GM21515 (cell line): ENCODE data around the gene ALX4.

Experiments
- ATAC-seq: cut with Tn5 transposase; IDR thresholded peaks from one replicate; pipeline ENCODE4 v1.9.1; 2021; ENCODE audit not compliant: unreplicated experiment

The ALX4 gene

DNA sequence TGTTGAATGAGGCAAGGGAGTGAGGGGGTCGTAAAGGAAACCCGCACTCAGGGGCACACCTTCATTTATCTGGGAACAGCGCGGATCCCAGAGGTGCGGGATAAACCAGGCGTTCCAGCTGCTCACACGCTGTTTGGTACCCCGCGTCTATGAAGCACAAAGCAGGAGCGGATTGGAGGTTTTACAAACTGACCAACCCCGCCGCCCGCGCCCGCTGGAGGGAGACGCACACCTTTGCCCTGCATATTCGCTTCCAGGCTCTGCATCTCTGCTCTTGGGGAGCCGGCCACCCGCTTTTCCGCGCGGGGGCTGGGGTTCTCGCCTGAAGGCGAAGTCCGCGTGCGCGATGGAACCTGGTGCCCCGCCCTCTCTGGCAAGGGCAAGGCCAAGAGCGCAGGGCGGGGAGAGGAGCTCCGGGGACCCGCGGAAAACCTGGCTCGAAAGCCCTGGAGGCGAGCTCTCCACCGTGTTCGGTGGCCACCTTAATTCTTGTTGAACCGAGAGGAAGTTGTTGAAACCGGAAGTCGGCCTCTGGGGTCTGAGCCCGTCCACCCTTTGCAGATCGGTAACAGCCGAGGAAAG, 6.8 kb upstream of the ALX4 start:
- no peak for ATAC-seq

DNA sequence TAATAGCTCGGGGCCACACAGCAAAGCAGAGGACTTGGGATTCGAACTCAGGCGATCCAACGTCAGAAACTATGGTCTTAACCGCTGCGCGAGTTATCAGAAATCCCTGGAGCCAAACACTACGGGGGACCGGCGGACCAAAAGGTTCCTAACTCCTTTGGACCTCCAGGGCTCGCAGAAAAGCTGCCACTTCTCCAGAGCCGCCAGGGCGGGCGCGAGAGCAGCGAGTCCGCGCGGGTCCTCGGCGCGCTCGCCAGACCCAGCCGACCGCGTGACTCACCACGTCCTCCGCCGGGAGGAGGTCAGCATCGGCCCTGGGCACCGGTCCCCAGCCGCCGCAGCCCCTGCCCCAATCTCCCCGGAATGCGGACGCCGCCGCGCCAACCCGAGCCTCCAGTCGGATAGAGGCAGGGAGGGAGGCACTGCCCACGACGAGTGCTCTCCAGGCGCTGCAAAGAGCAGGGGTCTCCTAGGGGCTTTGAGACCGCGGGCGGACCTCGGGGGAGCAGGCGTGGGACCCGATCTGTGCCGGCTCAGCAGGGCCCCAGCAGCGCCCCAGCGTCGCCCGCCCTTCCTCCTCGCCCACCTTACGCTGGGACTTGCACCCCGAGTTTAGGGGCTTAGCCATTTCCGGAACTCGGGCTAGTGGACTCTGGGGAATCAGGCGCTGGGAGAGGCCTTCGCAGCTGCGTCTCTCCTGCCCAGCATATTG, 6.2 kb upstream of the ALX4 start:
- no peak for ATAC-seq

DNA sequence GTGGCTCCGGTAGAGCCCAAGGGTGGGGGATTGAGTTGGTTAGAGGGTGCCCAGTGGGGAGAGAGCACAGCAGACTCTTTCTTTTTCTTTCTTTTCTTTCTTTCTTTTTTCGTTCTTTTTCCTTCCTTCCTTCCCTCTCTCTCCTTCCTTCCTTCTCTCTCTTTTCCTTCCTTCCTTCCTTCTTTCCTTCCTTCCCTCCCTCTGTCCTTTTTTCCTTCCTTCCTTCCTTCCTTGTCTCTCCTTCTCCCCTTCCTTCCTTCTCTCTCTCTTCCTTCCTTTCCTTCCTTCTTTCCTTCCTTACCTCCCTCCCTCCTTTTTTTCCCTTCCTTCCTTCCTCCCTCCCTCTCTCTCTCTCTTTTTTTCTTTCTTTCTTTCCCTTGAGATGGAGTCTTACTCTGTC, 4.8 kb upstream of the ALX4 start:
- no peak for ATAC-seq

DNA sequence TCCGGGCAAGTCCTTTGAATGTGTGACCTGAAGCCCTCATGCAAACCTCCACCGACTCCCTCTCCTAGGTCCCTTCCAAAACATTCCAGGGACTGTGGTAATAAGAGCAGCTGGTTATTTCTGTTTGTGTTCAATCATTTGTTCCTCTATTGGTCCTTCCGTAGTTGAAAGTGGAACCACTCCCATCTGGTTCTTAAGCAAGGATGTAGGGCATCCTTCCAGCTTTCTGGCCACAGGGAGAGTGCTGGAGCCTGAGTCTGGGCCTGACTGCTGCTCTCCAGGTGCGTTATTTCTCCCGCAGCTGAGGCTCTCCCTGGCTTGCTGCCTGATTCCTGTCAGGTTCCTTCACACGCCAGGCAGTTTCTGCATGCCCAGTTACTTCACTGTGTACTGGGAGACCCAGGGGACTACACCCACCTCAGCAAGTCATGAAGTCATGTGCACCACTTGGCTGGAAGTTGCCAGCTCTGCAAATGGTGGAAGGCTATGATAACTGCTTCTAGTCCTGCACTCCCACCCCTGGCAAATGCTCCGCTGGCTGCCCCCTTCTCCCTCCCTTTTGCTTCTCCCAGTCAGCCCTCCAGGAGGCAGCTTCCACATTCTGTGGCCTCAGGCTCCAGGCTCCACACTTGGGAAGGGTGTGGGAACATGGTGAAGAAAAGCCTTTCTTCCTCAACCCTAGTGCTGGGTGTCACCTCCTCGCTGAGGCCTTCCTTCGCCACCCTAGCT, 4.0 kb upstream of the ALX4 start:
- ATAC-seq, result no peak

DNA sequence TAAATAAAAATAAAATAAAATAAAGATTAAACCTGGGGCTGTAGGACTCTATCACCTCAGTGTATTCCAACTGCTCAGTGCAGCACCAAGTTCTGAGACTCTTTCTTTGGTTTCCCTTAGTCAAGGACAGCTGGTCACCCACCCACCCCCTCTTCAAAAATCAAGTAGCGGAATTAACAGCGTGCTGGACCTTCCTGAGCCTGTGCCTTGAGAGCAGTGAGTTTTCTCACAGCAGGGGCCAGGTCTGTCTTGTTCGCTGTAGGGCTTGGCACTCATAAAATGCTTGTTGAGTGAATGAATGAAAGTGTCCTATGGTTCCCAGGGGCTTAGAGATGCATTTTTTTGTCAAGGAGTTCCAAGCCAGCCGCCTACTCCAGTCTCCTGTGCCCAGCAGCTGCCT, 2.9 kb upstream of the ALX4 start:
- ATAC-seq, result no peak

DNA sequence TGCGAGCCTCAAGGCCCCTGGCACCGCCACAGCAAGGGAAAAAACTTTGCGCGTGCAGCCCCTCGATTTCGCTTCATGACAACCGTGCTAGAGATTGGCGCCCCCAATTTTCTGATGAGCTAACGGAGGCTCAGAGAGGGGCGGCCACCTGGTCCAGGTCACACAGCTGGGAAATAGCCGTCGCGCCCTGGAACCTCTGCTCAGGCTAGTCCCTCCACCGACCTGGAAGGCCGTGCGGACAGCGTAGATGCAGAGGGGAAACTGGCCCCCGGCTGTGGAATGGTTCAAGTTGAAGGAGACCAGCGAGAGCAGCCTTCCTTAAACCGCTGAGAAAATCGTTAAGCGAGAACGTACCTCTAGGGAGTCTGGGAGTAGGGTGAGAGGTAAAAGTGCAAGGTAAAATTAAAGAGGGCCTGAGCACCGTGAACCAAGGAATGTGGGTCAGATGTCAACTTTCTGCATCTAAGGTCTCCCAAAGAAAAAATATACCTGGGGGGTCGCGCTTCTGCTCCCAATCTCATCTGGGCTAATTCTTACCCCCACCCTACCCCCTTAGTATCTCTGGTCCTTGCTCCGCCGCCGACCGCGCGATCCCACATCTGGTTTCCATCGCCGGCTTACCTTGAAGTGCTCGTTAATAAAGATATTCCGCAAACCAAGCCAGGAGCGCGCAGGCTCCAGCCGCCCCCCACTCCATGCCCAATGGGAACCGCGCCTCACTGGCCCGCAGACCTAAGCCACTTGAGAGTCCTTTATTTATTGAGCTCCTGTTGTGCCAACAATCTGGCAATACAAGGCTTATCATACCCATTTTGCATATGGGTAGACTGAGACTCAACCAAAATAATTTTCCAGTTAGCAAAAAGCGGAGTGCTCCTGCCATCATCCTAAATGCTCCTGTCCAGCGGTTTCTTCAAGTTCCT, 1.7 kb upstream of the ALX4 start:
- ATAC-seq, result no peak

DNA sequence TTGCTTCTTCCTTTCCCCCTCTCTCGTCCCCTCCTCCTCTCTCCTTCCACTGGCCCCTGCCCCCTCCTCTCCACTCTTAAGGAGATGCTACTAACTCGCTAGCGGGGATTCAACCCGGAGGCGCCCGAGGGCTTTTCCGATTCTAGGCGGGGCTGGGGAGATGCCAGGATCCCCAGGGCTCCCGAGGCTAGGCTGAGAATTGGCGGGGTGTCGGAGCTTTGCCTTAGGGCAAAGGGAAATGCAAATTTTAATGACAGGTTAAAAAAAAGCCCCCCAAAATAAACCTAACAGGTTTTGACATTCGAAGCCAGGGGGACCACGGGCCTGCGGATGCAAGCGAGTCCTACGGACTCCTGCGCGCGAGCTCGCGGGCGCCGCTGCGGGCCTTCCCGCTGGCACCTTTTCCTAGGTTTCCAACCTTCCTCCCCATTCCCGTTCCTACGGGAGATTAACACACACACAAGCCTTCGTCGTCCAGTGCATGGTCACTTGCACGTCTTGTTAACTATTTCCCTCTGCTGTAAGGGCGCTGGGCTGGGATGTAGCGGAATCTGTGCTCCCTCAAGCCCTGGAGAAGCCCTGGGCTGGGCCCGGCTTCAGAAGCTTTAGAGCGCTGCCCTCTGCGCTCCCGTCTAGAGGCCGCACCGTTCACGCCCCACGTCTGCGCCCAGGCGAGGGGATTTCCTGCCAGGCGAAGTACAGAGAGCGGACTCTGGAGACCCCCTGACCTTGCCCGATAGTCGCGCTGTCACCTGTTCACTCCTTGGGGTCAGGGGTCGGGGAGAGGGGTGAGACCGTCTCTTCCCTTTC, 729 bp upstream of the ALX4 start:
- no peak for ATAC-seq

DNA sequence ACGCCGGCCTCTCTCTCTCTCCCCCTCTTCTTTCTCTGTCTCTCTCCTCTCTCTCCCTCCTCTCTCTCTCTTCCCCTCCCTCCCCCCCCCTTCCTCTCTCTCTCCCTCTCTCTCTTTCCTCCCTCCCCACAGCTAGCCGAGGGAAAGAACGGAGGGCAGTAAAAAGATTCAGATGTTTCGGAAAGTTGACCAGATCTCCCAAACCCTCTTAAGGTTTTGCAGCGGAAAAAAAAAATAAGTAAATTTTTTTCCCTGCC, 195 bp upstream of the ALX4 start:
- no peak for ATAC-seq

DNA sequence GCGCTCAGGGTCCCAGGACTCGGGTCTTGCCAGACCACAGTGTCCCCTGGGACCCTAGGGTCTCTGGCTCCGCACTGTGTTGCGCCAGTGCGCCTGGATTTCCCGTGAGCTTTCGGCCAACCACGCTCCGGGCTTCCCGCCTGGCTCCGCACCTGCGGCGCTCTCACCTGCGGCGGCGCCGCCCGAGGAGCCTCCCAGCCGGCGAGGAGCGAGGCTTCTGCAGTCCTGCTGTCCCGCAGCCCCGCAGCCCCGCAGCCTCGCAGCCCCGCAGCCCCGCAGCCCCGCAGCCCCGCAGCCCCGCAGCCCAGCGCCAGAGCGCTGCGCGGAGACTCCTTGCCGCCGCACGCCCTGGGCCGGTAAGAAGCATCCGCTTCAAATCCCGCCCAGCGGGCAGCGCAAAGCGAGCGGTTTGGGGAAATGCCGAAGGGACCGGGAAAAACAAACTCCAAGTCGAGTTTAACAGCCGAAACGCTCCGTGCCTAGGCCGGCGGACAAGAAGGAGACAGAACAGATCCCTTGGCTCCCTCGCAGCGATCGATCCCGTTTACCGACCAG, 939 bp downstream of the ALX4 start:
- ATAC-seq, result no peak

DNA sequence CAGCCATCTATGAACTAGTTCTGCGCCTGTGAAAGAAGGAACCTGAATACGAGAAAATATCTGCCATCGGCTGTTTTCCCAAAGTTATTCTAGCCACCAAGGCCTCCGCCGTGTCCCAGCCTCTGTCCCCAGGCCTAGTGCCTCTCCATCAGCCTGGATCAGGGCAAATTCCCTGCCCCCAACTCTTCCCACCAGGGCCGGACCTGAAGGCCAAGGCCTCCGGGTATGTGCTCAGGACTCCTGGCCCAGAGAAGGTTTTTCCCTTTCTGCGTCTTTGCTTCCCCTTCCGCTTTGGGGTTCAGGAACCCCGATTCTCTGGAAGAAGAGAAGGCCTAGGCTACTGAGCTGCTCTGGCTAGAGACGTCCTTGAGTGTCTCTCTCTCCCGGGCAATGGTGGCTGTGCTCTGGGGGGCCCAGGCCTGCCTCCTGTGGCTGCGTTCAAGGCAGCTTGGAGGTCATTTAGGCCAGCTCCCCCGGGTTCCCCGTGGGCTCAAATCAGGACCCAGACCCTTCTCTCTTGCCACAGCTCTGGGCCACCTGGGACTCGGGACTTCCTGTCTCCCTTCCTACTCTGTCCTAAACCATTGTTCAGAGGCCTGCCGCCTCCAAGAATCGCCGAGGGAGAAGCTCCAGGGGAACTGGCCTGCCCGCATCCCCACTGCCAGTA, 1.6 kb downstream of the ALX4 start:
- no peak for ATAC-seq

DNA sequence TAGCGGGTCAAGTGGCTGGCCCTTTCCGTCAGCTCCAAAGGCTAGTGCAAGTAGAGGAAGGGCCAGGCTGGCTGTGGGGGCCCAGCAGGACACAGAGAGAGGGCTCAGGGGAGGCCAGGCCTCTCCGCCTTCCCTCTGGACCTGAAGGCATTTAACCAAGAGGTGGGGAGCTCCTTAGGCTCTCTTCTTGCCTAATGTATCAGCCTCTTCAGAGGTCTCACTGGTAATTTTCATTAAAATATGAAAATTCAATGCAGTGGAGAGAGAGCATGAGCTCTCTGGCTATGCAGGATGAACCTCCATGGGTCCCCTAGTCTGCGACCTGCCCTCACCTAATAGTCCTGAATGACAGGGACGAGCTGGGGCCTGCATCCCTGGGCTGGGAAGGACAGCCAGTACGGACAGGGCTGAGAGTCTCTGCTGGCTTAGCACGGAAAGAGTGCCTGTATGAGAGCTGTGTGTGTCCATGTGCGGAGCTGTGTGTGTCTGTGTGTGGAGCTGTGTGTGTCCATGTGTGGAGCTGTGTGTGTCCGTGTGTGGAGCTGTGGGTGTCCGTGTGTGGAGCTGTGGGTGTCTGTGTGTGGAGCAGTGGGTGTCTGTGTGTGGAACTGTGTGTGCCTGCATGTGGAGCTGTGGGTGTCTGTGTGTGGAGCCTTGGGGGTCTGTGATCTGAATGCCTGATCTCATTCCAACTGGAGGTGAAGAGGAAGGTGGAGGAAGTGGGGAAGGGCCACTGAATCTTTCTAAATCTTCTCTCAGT, 2.4 kb downstream of the ALX4 start:
- ATAC-seq, result no peak

DNA sequence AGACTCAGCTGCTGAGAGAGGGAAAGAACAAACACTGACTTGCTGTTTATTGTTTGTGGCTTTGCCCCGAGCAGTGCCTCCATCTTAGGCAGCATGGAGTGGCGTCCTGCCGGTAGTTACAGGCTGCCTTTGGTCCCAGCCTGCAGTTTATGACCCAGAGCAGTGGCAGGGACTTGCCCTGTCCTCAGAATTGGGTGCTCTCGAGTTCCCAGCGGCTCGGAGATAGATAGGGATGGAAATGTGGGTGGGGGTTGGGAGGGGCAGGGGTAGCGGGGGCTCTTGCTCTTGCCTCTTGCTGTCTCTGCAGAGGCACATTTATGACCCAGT, 3.1 kb downstream of the ALX4 start:
- ATAC-seq, result no peak

DNA sequence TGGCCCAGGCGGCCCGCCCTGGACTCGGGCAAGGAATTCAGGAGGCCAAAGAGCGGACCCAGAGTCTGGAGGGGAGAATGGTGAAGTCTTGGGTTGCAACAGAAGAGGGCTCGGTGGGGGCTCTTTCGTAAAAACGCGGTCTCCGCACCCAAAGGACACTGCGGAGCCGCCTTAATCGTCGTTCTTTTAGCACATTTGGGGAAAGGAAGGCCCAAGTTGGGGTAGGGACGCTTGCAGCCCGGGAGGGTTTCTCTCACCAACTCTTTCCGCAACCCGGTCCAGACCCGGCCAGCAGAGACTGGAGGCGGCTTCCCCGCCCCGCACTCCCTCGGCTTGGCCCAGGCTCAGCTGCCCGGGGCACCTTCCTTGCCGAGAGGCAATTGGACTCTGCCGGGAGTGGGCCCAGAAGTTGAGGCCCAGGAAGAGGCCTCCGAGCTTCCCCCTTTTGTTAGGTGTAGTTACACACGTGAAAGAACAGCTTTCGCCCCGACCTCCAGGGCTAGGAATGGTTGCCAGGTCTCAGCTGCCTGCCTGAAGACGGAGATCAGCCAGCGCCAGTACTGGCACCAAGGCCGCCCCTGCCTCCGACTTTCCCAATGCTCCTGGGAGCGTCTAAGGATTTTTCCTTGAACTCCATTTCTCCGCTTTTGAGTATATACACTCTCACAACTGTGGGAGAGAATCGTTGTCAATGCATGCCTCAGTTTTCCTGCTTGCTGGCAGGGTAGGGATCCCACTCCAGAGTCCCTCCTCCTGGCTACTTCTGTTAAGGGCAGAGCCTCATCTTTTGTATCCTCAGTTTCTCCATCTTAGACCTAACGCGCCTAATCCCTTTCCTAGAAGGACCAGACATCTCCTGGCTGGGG, 3.7 kb downstream of the ALX4 start:
- ATAC-seq, result no peak

DNA sequence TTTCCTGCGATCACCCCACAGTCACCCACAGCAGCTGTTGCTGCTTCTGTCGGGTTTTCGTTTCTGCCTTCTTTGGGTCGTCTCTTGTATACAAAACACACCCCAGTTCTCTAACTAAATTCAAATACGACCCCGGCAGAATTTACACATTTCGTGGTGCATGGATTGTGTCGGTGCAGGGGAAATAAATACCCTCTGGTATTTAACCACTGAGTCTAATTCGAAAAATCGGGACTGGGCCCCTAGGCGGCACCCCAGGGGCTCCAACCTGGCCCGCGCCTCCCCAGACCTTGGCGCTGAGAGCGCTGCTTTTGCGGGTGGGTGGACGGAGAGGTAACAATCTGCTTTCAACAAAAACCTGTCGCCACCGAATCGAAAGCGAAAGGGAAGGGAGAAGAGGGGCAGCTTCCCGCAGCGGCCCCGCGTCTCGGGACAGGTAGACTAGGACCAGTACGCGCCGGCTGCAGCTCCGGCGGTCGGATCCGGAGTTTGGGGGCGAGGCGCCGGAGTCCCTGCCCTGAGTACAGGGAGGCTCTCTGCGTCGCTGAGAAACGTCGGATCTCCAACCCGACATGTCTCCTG, 4.4 kb downstream of the ALX4 start:
- ATAC-seq, result no peak

DNA sequence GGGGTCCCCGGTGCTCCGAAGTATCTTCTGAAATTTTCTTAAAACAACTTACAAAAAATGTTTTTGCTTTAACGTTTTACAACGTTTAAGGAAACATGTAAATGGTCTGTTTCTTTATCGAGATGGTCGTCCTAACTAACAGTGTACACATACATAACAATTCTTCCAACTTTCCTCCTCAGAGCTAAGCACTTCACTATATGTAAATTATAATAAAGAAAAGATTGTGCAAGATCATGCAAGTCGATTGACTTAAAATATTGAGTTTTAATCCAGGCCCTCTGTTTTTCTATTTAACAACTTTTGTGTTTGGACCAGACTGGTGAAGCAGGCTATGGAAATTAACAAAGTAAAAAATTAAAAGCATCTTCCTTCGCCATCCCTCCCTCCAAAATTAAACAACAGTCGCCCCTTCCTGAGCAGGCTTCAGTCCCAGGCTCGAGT, 4.9 kb downstream of the ALX4 start:
- no peak for ATAC-seq

DNA sequence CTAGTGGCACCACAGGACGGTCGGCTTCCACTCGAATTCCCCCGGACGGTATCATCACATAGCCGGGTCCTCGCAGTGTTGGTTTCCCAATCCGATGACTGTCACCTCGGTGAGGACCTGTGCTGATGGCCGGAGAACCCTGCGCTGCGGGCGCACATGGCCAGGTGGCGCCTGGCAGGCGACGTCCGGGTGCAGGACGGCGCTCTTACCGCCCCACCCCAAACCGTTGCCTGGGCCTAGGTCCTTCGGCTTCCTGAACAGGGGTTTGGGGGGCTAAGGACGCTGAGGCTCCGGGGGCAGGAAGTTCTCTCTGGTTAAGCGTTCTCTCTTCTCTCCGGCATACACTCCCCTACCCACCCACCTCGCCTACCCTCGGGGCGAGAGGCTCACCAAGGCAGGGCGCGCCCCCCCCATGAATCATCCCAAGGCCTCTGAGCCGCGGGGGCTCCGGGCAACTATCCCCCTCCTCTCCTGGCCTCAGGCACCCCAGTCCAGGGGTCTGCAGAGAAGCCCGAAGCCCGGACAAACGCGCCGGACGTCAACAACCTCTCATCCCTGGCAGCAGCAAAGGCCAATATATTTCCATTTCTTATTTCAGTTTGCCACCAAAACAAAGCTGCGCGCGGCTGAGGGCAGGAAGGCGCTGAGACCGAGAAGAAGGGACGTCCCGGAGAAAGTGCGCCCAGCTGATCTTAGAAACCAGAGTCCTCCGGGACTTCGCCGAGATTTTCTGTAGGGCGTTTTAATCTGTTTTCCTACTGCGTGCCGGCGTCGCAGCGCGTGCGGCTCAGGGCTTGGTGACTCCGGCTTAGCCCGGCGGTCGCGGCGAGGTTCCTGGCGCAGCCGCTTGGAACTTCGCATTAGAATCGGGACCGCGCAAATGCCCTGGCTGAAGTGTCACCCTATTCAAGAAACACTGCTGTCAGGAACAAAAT, 5.6 kb downstream of the ALX4 start:
- no peak for ATAC-seq

DNA sequence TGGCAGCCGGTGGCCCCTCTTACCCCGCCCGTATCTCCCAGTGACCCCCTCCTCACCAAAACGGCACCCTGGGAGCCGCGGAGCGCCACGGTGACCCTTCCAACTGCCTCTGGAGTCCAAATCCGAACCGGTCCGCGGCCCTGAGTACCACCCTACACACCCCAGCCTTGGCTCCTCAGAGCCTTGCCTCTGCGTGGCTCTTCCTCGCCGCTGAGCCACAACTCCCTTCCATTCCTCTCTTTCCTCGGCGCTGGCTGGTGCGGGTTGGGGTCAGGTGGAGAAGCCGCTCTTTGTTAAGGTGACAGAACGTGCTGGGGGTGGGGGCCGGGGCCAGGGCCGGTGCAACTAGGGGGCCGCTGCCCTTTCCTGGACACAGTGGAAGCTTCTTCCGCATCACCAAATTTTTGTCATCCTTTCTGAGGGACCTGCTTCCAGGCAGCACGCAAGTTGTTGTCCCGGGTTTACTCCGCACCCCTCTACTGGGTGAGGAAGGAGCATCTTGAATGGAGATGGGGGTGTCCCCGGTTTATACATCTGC, 6.5 kb downstream of the ALX4 start:
- ATAC-seq, result no peak
